ENCODE measurements around the gene BCL11B.

The BCL11B gene

GRCh38 chr14:99148861-99149610 is 123.0 kb downstream of the BCL11B start:
- no CpG with 5 or more reads among the region's 22 CpGs for WGBS (ENCODE audit: extremely low coverage, insufficient coverage, low lambda C conversion rate)
- Histone ChIP-seq H2BK120ac (ENCODE audit: low read depth, low read length) (no peak overlapping the region), H3K4me1 (ENCODE audit: control insufficient read depth, low read depth, low read length) (no peaks in the 10 kb centered on the region), H4K5ac (ENCODE audit: low read length) (no peak overlapping the region), H3K27me3 (ENCODE audit: insufficient read depth, low read length, poor library complexity) (no peaks in the 10 kb centered on the region), H3K27ac (ENCODE audit: low read depth, low read length) (no peak overlapping the region), H2BK15ac (replicated peaks; ENCODE audit: low read depth) (no peak overlapping the region), H3K56ac (ENCODE audit: low read length) (peak overlapping the region; percentile 5), H3K9ac (ENCODE audit: low read length) (no peak overlapping the region), H3K18ac (ENCODE audit: low read length) (no peak overlapping the region), H4K8ac (ENCODE audit: low read depth, low read length) (no peak overlapping the region), H3K23ac (ENCODE audit: low read length) (no peak overlapping the region), H3K79me1 (ENCODE audit: low read length) (no peaks in the 10 kb centered on the region), H3K36me3 (ENCODE audit: control insufficient read depth, insufficient read depth, low read length) (no peaks in the 10 kb centered on the region), H3K4me2 (ENCODE audit: low read length) (no peak overlapping the region), H2AK5ac (ENCODE audit: low read length) (peak overlapping the region; percentile 22), H3K4me3 (ENCODE audit: low read length) (no peak overlapping the region), H3K4ac (ENCODE audit: low read depth, low read length) (no peak overlapping the region), H2BK5ac (ENCODE audit: low read length) (no peak overlapping the region), H3K79me2 (ENCODE audit: control insufficient read depth, insufficient read depth, low read length) (no peaks in the 10 kb centered on the region)
- no peak for DNase-seq

GRCh38 chr14:99148131-99148530 is 123.9 kb downstream of the BCL11B start:
- Histone ChIP-seq H3K27ac (ENCODE audit: low read depth, low read length) (no peak overlapping the region), H3K4me1 (ENCODE audit: control insufficient read depth, low read depth, low read length) (no peaks in the 10 kb centered on the region), H3K79me1 (ENCODE audit: low read length) (no peaks in the 10 kb centered on the region), H3K4me3 (ENCODE audit: low read length) (no peak overlapping the region), H3K9ac (ENCODE audit: low read length) (no peak overlapping the region), H2BK120ac (ENCODE audit: low read depth, low read length) (no peak overlapping the region), H3K56ac (ENCODE audit: low read length) (no peak overlapping the region), H2BK15ac (replicated peaks; ENCODE audit: low read depth) (no peak overlapping the region), H3K79me2 (ENCODE audit: control insufficient read depth, insufficient read depth, low read length) (no peaks in the 10 kb centered on the region), H3K27me3 (ENCODE audit: insufficient read depth, low read length, poor library complexity) (no peaks in the 10 kb centered on the region), H2BK5ac (ENCODE audit: low read length) (no peak overlapping the region), H3K4ac (ENCODE audit: low read depth, low read length) (no peak overlapping the region), H3K4me2 (ENCODE audit: low read length) (no peak overlapping the region), H3K36me3 (ENCODE audit: control insufficient read depth, insufficient read depth, low read length) (no peaks in the 10 kb centered on the region), H3K18ac (ENCODE audit: low read length) (no peak overlapping the region), H3K23ac (ENCODE audit: low read length) (no peak overlapping the region), H4K8ac (ENCODE audit: low read depth, low read length) (no peak overlapping the region), H4K5ac (ENCODE audit: low read length) (no peak overlapping the region), H2AK5ac (ENCODE audit: low read length) (no peak overlapping the region)
- no peak for DNase-seq
- WGBS (ENCODE audit: extremely low coverage, insufficient coverage, low lambda C conversion rate) = no CpG with 5 or more reads among the region's 8 CpGs

GRCh38 chr14:99147366-99147740 is 124.6 kb downstream of the BCL11B start:
- Histone ChIP-seq H3K79me2 (ENCODE audit: control insufficient read depth, insufficient read depth, low read length) (no peaks in the 10 kb centered on the region), H3K9ac (ENCODE audit: low read length) (no peak overlapping the region), H2AK5ac (ENCODE audit: low read length) (no peak overlapping the region), H4K5ac (ENCODE audit: low read length) (no peak overlapping the region), H3K79me1 (ENCODE audit: low read length) (no peaks in the 10 kb centered on the region), H3K4me1 (ENCODE audit: control insufficient read depth, low read depth, low read length) (peaks cover 3% of the 10 kb centered on the region), H3K23ac (ENCODE audit: low read length) (no peak overlapping the region), H3K27me3 (ENCODE audit: insufficient read depth, low read length, poor library complexity) (no peaks in the 10 kb centered on the region), H2BK15ac (replicated peaks; ENCODE audit: low read depth) (no peak overlapping the region), H2BK120ac (ENCODE audit: low read depth, low read length) (no peak overlapping the region), H3K56ac (ENCODE audit: low read length) (no peak overlapping the region), H3K27ac (ENCODE audit: low read depth, low read length) (no peak overlapping the region), H3K4me2 (ENCODE audit: low read length) (no peak overlapping the region), H3K18ac (ENCODE audit: low read length) (no peak overlapping the region), H3K36me3 (ENCODE audit: control insufficient read depth, insufficient read depth, low read length) (no peaks in the 10 kb centered on the region), H3K4me3 (ENCODE audit: low read length) (no peak overlapping the region), H3K4ac (ENCODE audit: low read depth, low read length) (no peak overlapping the region), H2BK5ac (ENCODE audit: low read length) (no peak overlapping the region), H4K8ac (ENCODE audit: low read depth, low read length) (no peak overlapping the region)
- DNase-seq = no peak
- no CpG with 5 or more reads among the region's 5 CpGs for WGBS (ENCODE audit: extremely low coverage, insufficient coverage, low lambda C conversion rate)

DNA sequence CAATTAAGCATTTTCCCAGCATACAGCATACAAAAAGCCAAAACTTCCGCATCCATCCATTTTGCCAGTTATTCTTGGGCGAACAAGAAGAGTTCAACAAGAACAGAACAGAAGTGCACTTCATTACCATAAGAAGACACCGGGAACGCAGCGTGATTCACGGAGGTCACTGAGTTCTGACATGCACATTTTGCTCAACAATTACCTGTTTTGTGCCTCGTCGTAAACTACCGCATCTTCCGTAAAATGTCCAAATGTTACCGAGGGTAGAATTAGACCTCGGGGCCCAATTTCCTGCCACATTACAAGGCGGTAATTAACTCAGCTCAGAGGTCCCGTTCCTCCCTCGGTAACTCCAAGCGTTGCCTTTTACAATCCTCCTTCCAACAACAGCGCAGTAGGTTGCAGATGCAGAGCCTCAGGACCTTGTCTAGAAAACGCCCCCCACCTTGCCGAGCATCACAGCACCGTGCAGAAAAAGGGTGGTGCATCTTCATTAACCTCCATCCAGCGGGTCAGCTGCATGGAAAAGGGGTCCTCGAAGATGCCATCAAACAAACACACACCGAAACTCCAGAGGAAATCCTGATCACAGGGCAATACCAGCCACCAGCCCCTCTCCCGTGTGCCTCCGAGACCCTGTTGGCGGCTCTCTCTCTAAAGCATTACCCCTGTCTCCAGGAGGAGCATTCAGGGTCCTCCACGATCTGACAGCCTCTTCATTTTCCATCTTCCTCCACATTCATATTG is 125.2 kb downstream of the BCL11B start:
- Histone ChIP-seq H2BK5ac (ENCODE audit: low read length) (no peak overlapping the region), H3K79me2 (ENCODE audit: control insufficient read depth, insufficient read depth, low read length) (no peaks in the 10 kb centered on the region), H3K23ac (ENCODE audit: low read length) (no peak overlapping the region), H3K4me1 (ENCODE audit: control insufficient read depth, low read depth, low read length) (peaks cover 3% of the 10 kb centered on the region), H2BK120ac (ENCODE audit: low read depth, low read length) (no peak overlapping the region), H3K56ac (ENCODE audit: low read length) (no peak overlapping the region), H3K27me3 (ENCODE audit: insufficient read depth, low read length, poor library complexity) (no peaks in the 10 kb centered on the region), H3K4me3 (ENCODE audit: low read length) (no peak overlapping the region), H4K5ac (ENCODE audit: low read length) (no peak overlapping the region), H3K4ac (ENCODE audit: low read depth, low read length) (no peak overlapping the region), H3K4me2 (ENCODE audit: low read length) (no peak overlapping the region), H3K9ac (ENCODE audit: low read length) (no peak overlapping the region), H4K8ac (ENCODE audit: low read depth, low read length) (no peak overlapping the region), H3K18ac (ENCODE audit: low read length) (no peak overlapping the region), H2BK15ac (replicated peaks; ENCODE audit: low read depth) (no peak overlapping the region), H3K36me3 (ENCODE audit: control insufficient read depth, insufficient read depth, low read length) (no peaks in the 10 kb centered on the region), H3K79me1 (ENCODE audit: low read length) (no peaks in the 10 kb centered on the region), H3K27ac (ENCODE audit: low read depth, low read length) (no peak overlapping the region), H2AK5ac (ENCODE audit: low read length) (no peak overlapping the region)
- WGBS (ENCODE audit: extremely low coverage, insufficient coverage, low lambda C conversion rate) = no CpG with 5 or more reads among the region's 27 CpGs
- DNase-seq = no peak

DNA sequence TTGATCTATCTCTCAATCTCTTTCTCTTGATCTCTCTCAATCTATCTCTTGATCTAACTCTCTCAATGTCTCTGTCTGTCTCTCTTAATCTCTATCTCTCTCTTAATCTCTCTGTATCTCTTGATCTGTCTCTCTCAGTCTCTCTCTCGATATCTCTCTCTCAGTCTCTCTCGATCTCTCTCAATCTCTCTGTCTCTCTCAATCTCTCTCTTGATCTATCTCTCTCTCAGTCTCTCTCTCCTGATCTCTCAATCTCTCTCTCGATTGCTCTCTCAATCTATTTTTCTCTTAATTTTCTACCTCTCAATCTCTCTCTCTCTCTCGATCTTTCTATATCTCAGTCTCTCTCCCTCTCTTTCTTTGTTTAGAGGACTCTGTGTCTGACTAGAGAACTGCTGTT is 126.7 kb downstream of the BCL11B start:
- Histone ChIP-seq H3K23ac (ENCODE audit: low read length) (no peak overlapping the region), H3K18ac (ENCODE audit: low read length) (no peak overlapping the region), H2BK120ac (ENCODE audit: low read depth, low read length) (no peak overlapping the region), H3K4me3 (ENCODE audit: low read length) (no peak overlapping the region), H4K8ac (ENCODE audit: low read depth, low read length) (no peak overlapping the region), H3K79me1 (ENCODE audit: low read length) (no peaks in the 10 kb centered on the region), H3K9ac (ENCODE audit: low read length) (no peak overlapping the region), H3K27ac (ENCODE audit: low read depth, low read length) (no peak overlapping the region), H3K27me3 (ENCODE audit: insufficient read depth, low read length, poor library complexity) (no peaks in the 10 kb centered on the region), H3K56ac (ENCODE audit: low read length) (no peak overlapping the region), H4K5ac (ENCODE audit: low read length) (no peak overlapping the region), H3K79me2 (ENCODE audit: control insufficient read depth, insufficient read depth, low read length) (no peaks in the 10 kb centered on the region), H3K4me1 (ENCODE audit: control insufficient read depth, low read depth, low read length) (peaks cover 3% of the 10 kb centered on the region), H2AK5ac (ENCODE audit: low read length) (no peak overlapping the region), H2BK5ac (ENCODE audit: low read length) (peak overlapping the region; percentile 81), H3K4me2 (ENCODE audit: low read length) (no peak overlapping the region), H3K4ac (ENCODE audit: low read depth, low read length) (no peak overlapping the region), H3K36me3 (ENCODE audit: control insufficient read depth, insufficient read depth, low read length) (no peaks in the 10 kb centered on the region), H2BK15ac (replicated peaks; ENCODE audit: low read depth) (no peak overlapping the region)
- DNase-seq = no peak
- 100% methylated on average over 2 of the region's 4 CpGs for WGBS (ENCODE audit: extremely low coverage, insufficient coverage, low lambda C conversion rate)
